HCT116 (cell line): ENCODE measurements around the gene DNAJB8. TPM values are rescaled to one million over a fixed set of nuclear protein-coding genes. Genes with fewer than 3 reads are reported as not detected.

ENCODE experiments used
- ATAC-seq: fragments of 200-7000 bp; cut with Tn5 transposase; 2 replicates; pipeline ENCODE4 v1.9.1; 2020; ENCODE audit warnings: mild to moderate bottlenecking, moderate library complexity
- BruUV-seq: library from RNA; stranded (reverse); fragments of 400-500 nt; replicated peaks from 2 replicates; lab custom pipeline; 2021; lab: Mats Ljungman, UMichigan
- CTCF ChIA-PET: fragments of 300-600 bp; sonication (Branson Sonifier 250); formaldehyde crosslinking; loops from one replicate; lab custom pipeline; 2021; ENCODE audit warnings: antibody characterized with exemption; lab: Charles Lee
- POLR2A ChIA-PET: fragments of 300-600, 350-600 bp; sonication (Branson Sonifier 250); formaldehyde crosslinking; loops from one replicate; lab custom pipeline; 2021; ENCODE audit warnings: antibody characterized with exemption; lab: Charles Lee
- RAD21 ChIA-PET, 2 experiments: fragments of 300-600 bp; sonication (Branson Sonifier 250); formaldehyde crosslinking; loops; one replicate each; lab custom pipeline; 2023; ENCODE audit warnings: low total read pairs in 2 of 2; ENCODE audit not compliant: uncharacterized antibody in 2 of 2, unreplicated experiment in 2 of 2, low non-redundant PET in 1 of 2; lab: Charles Lee
- DNase-seq: peaks from one replicate; pipeline ENCODE4 v3.0.0-alpha.2; 2010; ENCODE audit warnings: low read depth, low spot score
- H2AFZ ChIP-seq: fragments of 200-600 bp; shearing (Covaris generic), sonication (generic); 2 replicates; pipeline ENCODE4 v1.6.1; 2017; ENCODE audit warnings: low read depth, mixed run types, mixed read lengths, antibody characterized with exemption, low read length; ENCODE audit not compliant: poor library complexity, severe bottlenecking
- H3K27ac ChIP-seq: 2 replicates; pipeline ENCODE4 v1.5.1; 2012; ENCODE audit warnings: low read depth, low read length
- H3K27me3 ChIP-seq: fragments of 200-600 bp; sonication (generic); 2 replicates; pipeline ENCODE4 v1.6.1; 2016; ENCODE audit warnings: mixed run types, low read length, mixed read lengths; ENCODE audit not compliant: insufficient read depth
- H3K36me3 ChIP-seq, 2 experiments: fragments of 200-500 bp in 1 of 2; fragments of 200-600 bp in 1 of 2; sonication (Bioruptor generic) in 1 of 2; sonication (generic) in 1 of 2; 2 replicates each; pipeline versions ENCODE4 v1.5.1 to v1.6.1; 2014 to 2016; ENCODE audit warnings: low read length in 2 of 2, inconsistent platforms in 1 of 2, mixed read lengths in 1 of 2, mixed run types in 1 of 2; ENCODE audit not compliant: insufficient read depth in 2 of 2, control insufficient read depth in 1 of 2
- H3K4me1 ChIP-seq, 2 experiments: fragments of 200-600 bp in 1 of 2; sonication (generic) in 1 of 2; 2 replicates each; pipeline versions ENCODE4 v1.5.1 to v1.6.1; 2012 to 2017; ENCODE audit warnings: low read length in 2 of 2, inconsistent platforms in 1 of 2, mild to moderate bottlenecking in 1 of 2, mixed read lengths in 1 of 2, mixed run types in 1 of 2, moderate library complexity in 1 of 2; ENCODE audit not compliant: insufficient read depth in 2 of 2, control insufficient read depth in 1 of 2
- H3K4me2 ChIP-seq: fragments of 200-600 bp; sonication (generic); 2 replicates; pipeline ENCODE4 v1.6.1; 2017; ENCODE audit warnings: mixed run types, low read length, mixed read lengths
- H3K4me3 ChIP-seq, 2 experiments: fragments of 200-600 bp in 1 of 2; sonication (generic) in 1 of 2; replicated peaks in 1 of 2; 2 replicates each; pipeline ENCODE4 v1.5.1; 2011 to 2016; ENCODE audit warnings: low read length in 2 of 2, control low read depth in 1 of 2, low read depth in 1 of 2, mild to moderate bottlenecking in 1 of 2, mixed read lengths in 1 of 2, mixed run types in 1 of 2
- H3K79me2 ChIP-seq: fragments of 200-600 bp; sonication (generic); 2 replicates; pipeline ENCODE4 v1.6.1; 2017; ENCODE audit warnings: mild to moderate bottlenecking, mixed run types, low read length, moderate library complexity, mixed read lengths; ENCODE audit not compliant: insufficient read depth
- H3K9ac ChIP-seq: fragments of 200-600 bp; sonication (generic); 2 replicates; pipeline ENCODE4 v1.6.1; 2016; ENCODE audit warnings: low read length, mixed read lengths
- H3K9me2 ChIP-seq: fragments of 200-600 bp; sonication (generic), shearing (Covaris generic); 2 replicates; pipeline ENCODE4 v1.6.1; 2017; ENCODE audit warnings: mixed run types, mild to moderate bottlenecking, moderate library complexity; ENCODE audit not compliant: insufficient read depth
- H3K9me3 ChIP-seq, 2 experiments: fragments of 200-500 bp in 1 of 2; fragments of 200-600 bp in 1 of 2; sonication (Bioruptor generic) in 1 of 2; sonication (generic) in 1 of 2; 2 replicates each; pipeline ENCODE4 v1.6.1; 2014 to 2017; ENCODE audit warnings: low read length in 2 of 2, mixed read lengths in 2 of 2, inconsistent platforms in 1 of 2, low read depth in 1 of 2, mild to moderate bottlenecking in 1 of 2, mixed run types in 1 of 2, moderate library complexity in 1 of 2; ENCODE audit not compliant: control insufficient read depth in 1 of 2, insufficient read depth in 1 of 2
- H4K20me1 ChIP-seq: fragments of 200-600 bp; sonication (generic), shearing (Covaris generic); 2 replicates; pipeline ENCODE4 v1.6.1; 2017; ENCODE audit warnings: mixed run types, mild to moderate bottlenecking, moderate library complexity; ENCODE audit not compliant: insufficient read depth
- CEBPB ChIP-seq: IDR thresholded peaks from 2 replicates; pipeline ENCODE4 v1.6.1; 2012; ENCODE audit warnings: low read depth
- ELF1 ChIP-seq: IDR thresholded peaks from 2 replicates; pipeline ENCODE4 v1.6.1; 2012; ENCODE audit warnings: low read depth, borderline replicate concordance
- FOSL1 ChIP-seq: IDR thresholded peaks from 2 replicates; pipeline ENCODE4 v1.6.1; 2012; ENCODE audit warnings: low read depth
- POLR2AphosphoS5 ChIP-seq: IDR thresholded peaks from 2 replicates; pipeline ENCODE4 v1.6.1; 2011; ENCODE audit warnings: mild to moderate bottlenecking, low read depth, low read length, moderate library complexity
- TCF7L2 ChIP-seq: IDR thresholded peaks from 2 replicates; pipeline ENCODE4 v1.7.0; 2011; ENCODE audit warnings: borderline replicate concordance, inconsistent platforms; ENCODE audit not compliant: insufficient read depth, insufficient read length; ENCODE audit errors: extremely low read depth
- ZFX ChIP-seq: fragments of 450-650 bp; IDR thresholded peaks from 2 replicates; pipeline ENCODE4 v1.6.1; 2017
- ZNF274 ChIP-seq: fragments of 200-500 bp; sonication (Bioruptor generic); IDR thresholded peaks from 2 replicates; pipeline ENCODE4 v1.6.1; 2014; ENCODE audit warnings: mild to moderate bottlenecking, low read depth, low read length, inconsistent platforms
- intact Hi-C: fragments of 100-400 bp; cut with micrococcal nuclease; formaldehyde crosslinking; loops from 2 replicates; pipeline ENCODE4 v1.10.0; 2022
- total RNA-seq: library from RNA; stranded (reverse); gene quantifications from one replicate; pipeline ENCODE4 v1.2.1, GENCODE V29; 2021; ENCODE audit not compliant: unreplicated experiment
- TF ChIP-seq, protein P1 (sequence below): IDR thresholded peaks from 2 replicates; pipeline ENCODE4 v1.6.1; 2012
- TF ChIP-seq, protein P2 (sequence below): IDR thresholded peaks from 2 replicates; pipeline ENCODE4 v1.6.1; 2012
- TF ChIP-seq, protein P3 (sequence below): IDR thresholded peaks from 2 replicates; pipeline ENCODE4 v1.6.1; 2011; ENCODE audit warnings: mild to moderate bottlenecking, low read length, moderate library complexity; ENCODE audit not compliant: insufficient replicate concordance; ENCODE audit errors: extremely low read depth

Gene DNAJB8
- total RNA-seq, 1 experiment from 2014 or later, result not detected

DNA sequence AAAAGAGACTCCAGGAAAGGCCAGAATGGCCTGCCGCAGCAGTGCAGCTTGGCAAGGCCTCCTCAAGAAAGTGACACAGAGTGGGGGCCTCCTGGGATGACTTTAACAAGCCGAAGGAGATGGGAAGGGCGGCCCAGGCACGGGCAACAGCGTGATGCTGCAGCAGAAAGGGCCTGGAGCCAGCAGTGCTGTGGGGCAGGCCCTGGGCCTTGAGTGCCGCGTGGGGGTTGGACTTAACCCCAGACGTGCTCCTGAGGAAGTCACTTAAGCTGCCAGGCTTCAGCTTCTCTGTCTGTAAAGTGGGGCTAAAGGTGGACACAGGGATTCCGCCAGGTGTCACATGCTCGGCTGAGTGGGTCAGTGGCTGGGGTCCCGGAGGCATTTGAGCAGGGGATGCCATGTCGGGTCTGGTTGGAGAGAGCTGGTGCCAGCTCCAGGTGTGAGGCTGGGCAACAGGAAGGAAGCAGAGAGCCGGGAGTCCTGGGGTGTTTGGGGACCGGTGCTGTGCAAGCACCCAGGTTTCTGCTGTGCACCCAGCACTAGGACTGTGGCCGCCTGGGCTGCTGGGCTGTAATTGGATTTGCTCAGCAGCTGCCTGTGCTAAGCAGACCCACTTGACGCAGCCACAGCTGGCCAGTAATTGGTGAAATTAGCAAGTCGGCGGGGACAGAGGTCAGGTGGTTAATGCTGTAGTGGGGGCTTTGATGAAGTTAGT, 7.8 kb downstream of the DNAJB8 start:
- no peaks in the 10 kb centered on the region for H3K79me2 ChIP-seq
- H3K4me2 ChIP-seq, result no peak overlapping the region
- ChIA-PET RAD21 (no interaction called here), POLR2A (no interaction called here), CTCF (no interaction called here)
- ATAC-seq (no peak), DNase-seq (no peak)
- no peak overlapping the region for H2AFZ ChIP-seq
- H3K9me3 ChIP-seq, result no peaks in the 10 kb centered on the region
- no peaks in the 10 kb centered on the region for H3K36me3 ChIP-seq
- H3K4me1 ChIP-seq, result no peaks in the 10 kb centered on the region
- peaks cover 15% of the 10 kb centered on the region; the same call in 1 of the 2 replicates for H3K27me3 ChIP-seq
- H4K20me1 ChIP-seq, result no peaks in the 10 kb centered on the region
- H3K27ac ChIP-seq, result no peak overlapping the region
- no TSS peak for BruUV-seq
- TF ChIP-seq TCF7L2 (no peak), ZNF274 (no peak), FOSL1 (no peak)
- TF ChIP-seq, protein P1, sequence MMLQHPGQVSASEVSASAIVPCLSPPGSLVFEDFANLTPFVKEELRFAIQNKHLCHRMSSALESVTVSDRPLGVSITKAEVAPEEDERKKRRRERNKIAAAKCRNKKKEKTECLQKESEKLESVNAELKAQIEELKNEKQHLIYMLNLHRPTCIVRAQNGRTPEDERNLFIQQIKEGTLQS, result no peak
- intact Hi-C loops, result no loop called here
- H3K4me3 ChIP-seq, result no peak overlapping the region
- no peaks in the 10 kb centered on the region for H3K9me2 ChIP-seq
- H3K9ac ChIP-seq, result no peak overlapping the region

DNA sequence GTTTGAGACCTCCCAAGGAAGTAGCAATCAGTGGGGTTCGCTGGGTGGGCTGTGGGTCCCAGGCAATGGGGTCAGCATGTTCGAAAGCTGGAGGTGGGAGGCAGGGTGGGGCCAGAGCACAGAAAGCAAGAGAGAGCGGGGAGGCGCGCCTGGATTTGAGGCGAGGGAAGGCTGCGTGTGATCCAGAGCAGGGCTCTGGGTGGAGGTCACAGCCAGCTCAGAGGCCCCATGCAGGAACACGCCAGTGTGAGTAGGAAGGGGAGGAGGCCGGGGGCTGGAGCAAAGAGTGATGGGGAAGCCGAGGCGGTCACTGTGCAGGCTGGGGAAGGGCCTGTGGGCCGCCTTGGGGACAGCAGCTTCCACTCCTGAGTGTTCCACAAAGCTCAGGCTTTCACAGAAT, 8.8 kb downstream of the DNAJB8 start:
- CTCF ChIA-PET, result no interaction called here
- H3K27me3 ChIP-seq, result peaks cover 15% of the 10 kb centered on the region; the same call in 1 of the 2 replicates
- ATAC-seq, result no peak

More for the DNA sequence above, 8.8 kb downstream of the DNAJB8 start:
- no peak overlapping the region for H2AFZ ChIP-seq
- no peaks in the 10 kb centered on the region for H3K9me2 ChIP-seq
- H3K4me3 ChIP-seq, result no peak overlapping the region
- no peaks in the 10 kb centered on the region for H4K20me1 ChIP-seq
- no peaks in the 10 kb centered on the region for H3K9me3 ChIP-seq
- H3K4me2 ChIP-seq, result no peak overlapping the region
- H3K79me2 ChIP-seq, result no peaks in the 10 kb centered on the region
- H3K9ac ChIP-seq, result no peak overlapping the region
- BruUV-seq, result no TSS peak
- no peaks in the 10 kb centered on the region for H3K4me1 ChIP-seq
- ChIA-PET POLR2A (no interaction called here), RAD21 (no interaction called here)
- H3K27ac ChIP-seq, result no peak overlapping the region
- intact Hi-C loops, result no loop called here
- H3K36me3 ChIP-seq, result no peaks in the 10 kb centered on the region
- TF ChIP-seq, protein P2, sequence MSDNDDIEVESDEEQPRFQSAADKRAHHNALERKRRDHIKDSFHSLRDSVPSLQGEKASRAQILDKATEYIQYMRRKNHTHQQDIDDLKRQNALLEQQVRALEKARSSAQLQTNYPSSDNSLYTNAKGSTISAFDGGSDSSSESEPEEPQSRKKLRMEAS, result no peak
- TF ChIP-seq ELF1 (no peak), CEBPB (no peak), POLR2AphosphoS5 (no peak), ZFX (no peak)
- TF ChIP-seq, protein P3, sequence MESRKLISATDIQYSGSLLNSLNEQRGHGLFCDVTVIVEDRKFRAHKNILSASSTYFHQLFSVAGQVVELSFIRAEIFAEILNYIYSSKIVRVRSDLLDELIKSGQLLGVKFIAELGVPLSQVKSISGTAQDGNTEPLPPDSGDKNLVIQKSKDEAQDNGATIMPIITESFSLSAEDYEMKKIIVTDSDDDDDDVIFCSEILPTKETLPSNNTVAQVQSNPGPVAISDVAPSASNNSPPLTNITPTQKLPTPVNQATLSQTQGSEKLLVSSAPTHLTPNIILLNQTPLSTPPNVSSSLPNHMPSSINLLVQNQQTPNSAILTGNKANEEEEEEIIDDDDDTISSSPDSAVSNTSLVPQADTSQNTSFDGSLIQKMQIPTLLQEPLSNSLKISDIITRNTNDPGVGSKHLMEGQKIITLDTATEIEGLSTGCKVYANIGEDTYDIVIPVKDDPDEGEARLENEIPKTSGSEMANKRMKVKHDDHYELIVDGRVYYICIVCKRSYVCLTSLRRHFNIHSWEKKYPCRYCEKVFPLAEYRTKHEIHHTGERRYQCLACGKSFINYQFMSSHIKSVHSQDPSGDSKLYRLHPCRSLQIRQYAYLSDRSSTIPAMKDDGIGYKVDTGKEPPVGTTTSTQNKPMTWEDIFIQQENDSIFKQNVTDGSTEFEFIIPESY, result no peak
- DNase-seq, result no peak
